IMR-90 (cell line): ENCODE results near the gene OTUB2. TPM values are rescaled to one million over a fixed set of nuclear protein-coding genes. Genes with fewer than 3 reads are reported as not detected.
A peak's percentile ranks its signal among the peaks of the same experiment; 100 is the strongest.

Experiments used
- ATAC-seq: fragments of 200-7000 bp; cut with Tn5 transposase; 2 replicates; pipeline ENCODE4 v1.9.1; 2020; ENCODE audit warnings: low read depth, mild to moderate bottlenecking, moderate library complexity
- BruUV-seq: library from RNA; stranded (reverse); fragments of 400-500 nt; replicated peaks from 2 replicates; lab custom pipeline; 2021; lab: Mats Ljungman, UMichigan
- CTCF ChIA-PET: fragments of 300-600 bp; formaldehyde crosslinking; extraction: SDS; loops from one replicate; lab custom pipeline; 2021; ENCODE audit warnings: antibody characterized with exemption; lab: Yijun Ruan, JAX
- POLR2A ChIA-PET: fragments of 300-600 bp; sonication (Branson Sonifier 250); formaldehyde crosslinking; loops from one replicate; lab custom pipeline; 2022; ENCODE audit warnings: antibody characterized with exemption; ENCODE audit not compliant: unreplicated experiment; lab: Charles Lee
- DNase-seq: peaks from one replicate; pipeline ENCODE4 v3.0.0; 2013
- H2AFZ ChIP-seq: replicated peaks from 2 replicates; pipeline ENCODE3; 2013; ENCODE audit warnings: low read length, mild to moderate bottlenecking; ENCODE audit not compliant: poor library complexity
- H2AK5ac ChIP-seq: 2 replicates; pipeline ENCODE4 v1.6.1; 2013; ENCODE audit warnings: low read depth, low read length, inconsistent platforms
- H2AK9ac ChIP-seq: replicated peaks from 2 replicates; pipeline ENCODE3; 2013; ENCODE audit warnings: mild to moderate bottlenecking, low read depth, low read length, moderate library complexity; ENCODE audit not compliant: poor library complexity
- H2BK120ac ChIP-seq: 2 replicates; pipeline ENCODE4 v1.6.1; 2013; ENCODE audit warnings: low read depth, low read length, inconsistent platforms
- H2BK15ac ChIP-seq: 3 replicates; pipeline ENCODE4 v1.6.1; 2013; ENCODE audit warnings: low read depth, low read length, inconsistent platforms
- H2BK20ac ChIP-seq: 2 replicates; pipeline ENCODE4 v1.6.1; 2013; ENCODE audit warnings: low read depth, mild to moderate bottlenecking, inconsistent platforms, low read length, moderate library complexity
- H2BK5ac ChIP-seq: 2 replicates; pipeline ENCODE4 v1.6.1; 2013; ENCODE audit warnings: mild to moderate bottlenecking, low read depth, low read length, inconsistent platforms; ENCODE audit not compliant: poor library complexity, severe bottlenecking
- H3K14ac ChIP-seq: replicated peaks from 2 replicates; pipeline ENCODE4 v1.6.1; 2013; ENCODE audit warnings: low read depth, low read length, inconsistent platforms
- H3K18ac ChIP-seq: 2 replicates; pipeline ENCODE4 v1.6.1; 2013; ENCODE audit warnings: low read depth, low read length, control low read depth
- H3K23ac ChIP-seq: 2 replicates; pipeline ENCODE4 v1.6.1; 2013; ENCODE audit warnings: low read depth, low read length, inconsistent platforms
- H3K27ac ChIP-seq: 2 replicates; pipeline ENCODE4 v1.5.1; 2013; ENCODE audit warnings: mild to moderate bottlenecking, control low read depth, low read length; ENCODE audit not compliant: insufficient read depth
- H3K27me3 ChIP-seq: 2 replicates; pipeline ENCODE4 v1.6.1; 2013; ENCODE audit warnings: low read length; ENCODE audit not compliant: control insufficient read depth, insufficient read depth
- H3K36me3 ChIP-seq: 2 replicates; pipeline ENCODE4 v1.6.1; 2013; ENCODE audit warnings: low read length, mixed read lengths; ENCODE audit not compliant: control insufficient read depth, insufficient read depth
- H3K4ac ChIP-seq: 2 replicates; pipeline ENCODE4 v1.6.1; 2013; ENCODE audit warnings: low read depth, low read length, inconsistent platforms
- H3K4me1 ChIP-seq: 2 replicates; pipeline ENCODE4 v1.6.1; 2013; ENCODE audit warnings: low read length, mixed read lengths; ENCODE audit not compliant: control insufficient read depth, insufficient read depth
- H3K4me2 ChIP-seq: 2 replicates; pipeline ENCODE4 v1.6.1; 2013; ENCODE audit warnings: low read depth, mild to moderate bottlenecking, control low read depth, low read length, moderate library complexity
- H3K4me3 ChIP-seq: 2 replicates; pipeline ENCODE4 v1.5.1; 2013; ENCODE audit warnings: low read depth, mild to moderate bottlenecking, control low read depth, low read length, moderate library complexity; ENCODE audit not compliant: insufficient read depth
- H3K56ac ChIP-seq: 2 replicates; pipeline ENCODE4 v1.6.1; 2013; ENCODE audit warnings: low read length, inconsistent platforms; ENCODE audit not compliant: insufficient read depth; ENCODE audit errors: extremely low read depth
- H3K79me1 ChIP-seq, 2 experiments: 2 replicates each; pipeline ENCODE4 v1.6.1; 2013; ENCODE audit warnings: low read length in 2 of 2, inconsistent platforms in 1 of 2, low read depth in 1 of 2
- H3K9ac ChIP-seq: 2 replicates; pipeline ENCODE4 v1.6.1; 2013; ENCODE audit warnings: low read depth, low read length, control low read depth
- H3K9me1 ChIP-seq: 2 replicates; pipeline ENCODE4 v1.6.1; 2013; ENCODE audit warnings: low read length, inconsistent platforms; ENCODE audit not compliant: insufficient read depth
- H3K9me3 ChIP-seq: 2 replicates; pipeline ENCODE4 v1.6.1; 2013; ENCODE audit warnings: low read length; ENCODE audit not compliant: control insufficient read depth, insufficient read depth
- H4K20me1 ChIP-seq: 2 replicates; pipeline ENCODE4 v1.6.1; 2013; ENCODE audit warnings: low read length, inconsistent platforms; ENCODE audit not compliant: insufficient read depth
- H4K5ac ChIP-seq: 2 replicates; pipeline ENCODE4 v1.6.1; 2013; ENCODE audit warnings: mild to moderate bottlenecking, low read depth, low read length, control low read depth
- H4K8ac ChIP-seq, 2 experiments: 2 replicates each; pipeline ENCODE4 v1.6.1; 2013; ENCODE audit warnings: low read depth in 2 of 2, low read length in 2 of 2, control low read depth in 1 of 2, inconsistent platforms in 1 of 2
- H4K91ac ChIP-seq: 2 replicates; pipeline ENCODE4 v1.6.1; 2013; ENCODE audit warnings: low read depth, low read length, inconsistent platforms; ENCODE audit not compliant: insufficient read depth
- BHLHE40 ChIP-seq: fragments of 150-350 bp; IDR thresholded peaks from 2 replicates; pipeline ENCODE4 v1.6.1; 2016; ENCODE audit warnings: mild to moderate bottlenecking, low read depth, low read length
- CEBPB ChIP-seq: IDR thresholded peaks from 2 replicates; pipeline ENCODE4 v1.6.1; 2012; ENCODE audit warnings: low read depth, low read length, improper control_type of control experiment
- CHD1 ChIP-seq: IDR thresholded peaks from 2 replicates; pipeline ENCODE4 v1.6.1; 2012; ENCODE audit warnings: low read depth, low read length, improper control_type of control experiment
- CTCF ChIP-seq: conservative IDR thresholded peaks from 2 replicates; pipeline ENCODE4 v1.5.1; 2012; ENCODE audit warnings: mild to moderate bottlenecking, low read depth, low read length, improper control_type of control experiment
- FOS ChIP-seq: fragments of 150-350 bp; IDR thresholded peaks from 2 replicates; pipeline ENCODE4 v1.6.1; 2016; ENCODE audit warnings: low read depth, low read length
- MAFK ChIP-seq: IDR thresholded peaks from 2 replicates; pipeline ENCODE4 v1.6.1; 2012; ENCODE audit warnings: low read depth, low read length, improper control_type of control experiment
- MAZ ChIP-seq: IDR thresholded peaks from 2 replicates; pipeline ENCODE4 v1.6.1; 2012; ENCODE audit warnings: low read depth, mild to moderate bottlenecking, low read length, improper control_type of control experiment, moderate library complexity, borderline replicate concordance
- MXI1 ChIP-seq: IDR thresholded peaks from 2 replicates; pipeline ENCODE4 v1.6.1; 2012; ENCODE audit warnings: low read depth, mild to moderate bottlenecking, low read length, moderate library complexity, borderline replicate concordance
- NFE2L2 ChIP-seq: fragments of 150-350 bp; IDR thresholded peaks from 2 replicates; pipeline ENCODE4 v1.6.1; 2016; ENCODE audit warnings: low read depth, mild to moderate bottlenecking, low read length
- POLR2A ChIP-seq: IDR thresholded peaks from 2 replicates; pipeline ENCODE4 v1.6.1; 2012; ENCODE audit warnings: mild to moderate bottlenecking, low read depth, low read length
- RAD21 ChIP-seq: IDR thresholded peaks from 2 replicates; pipeline ENCODE4 v1.6.1; 2012; ENCODE audit warnings: low read length, improper control_type of control experiment
- RCOR1 ChIP-seq: IDR thresholded peaks from 2 replicates; pipeline ENCODE4 v1.6.1; 2012; ENCODE audit warnings: mild to moderate bottlenecking, low read length, improper control_type of control experiment; ENCODE audit not compliant: insufficient replicate concordance
- RFX5 ChIP-seq: IDR thresholded peaks from 2 replicates; pipeline ENCODE4 v1.8.0; 2012; ENCODE audit warnings: low read depth, mild to moderate bottlenecking, low read length, moderate library complexity
- SMC3 ChIP-seq: fragments of 150-350 bp; IDR thresholded peaks from 2 replicates; pipeline ENCODE4 v1.6.1; 2016; ENCODE audit warnings: low read depth, mild to moderate bottlenecking, antibody characterized with exemption, low read length, moderate library complexity
- WGBS, 2 experiments: methylation state at CpG; one replicate each; pipeline versions ENCODE4 v1.1.5 to v1.1.7; 2013; ENCODE audit warnings: missing lambda C conversion rate in 2 of 2; ENCODE audit not compliant: insufficient read length in 1 of 2; ENCODE audit errors: extremely low coverage in 2 of 2; 5-methylcytosine and 5-hydroxymethylcytosine counted together
- dilution Hi-C: fragments of 300-500 bp; cut with HindIII; formaldehyde crosslinking; loops from one replicate; pipeline ENCODE4 v1.14.3; 2018; ENCODE audit warnings: low sequenced_read_pairs; ENCODE audit not compliant: unreplicated experiment
- in situ Hi-C: fragments of 300-500 bp; cut with MboI; formaldehyde crosslinking; loops from 3 replicates; pipeline ENCODE4 v1.14.3; 2019; ENCODE audit warnings: low sequenced_read_pairs, inconsistent platforms, mixed read lengths
- intact Hi-C: fragments of 100-400 bp; cut with micrococcal nuclease; formaldehyde crosslinking; loops from 2 replicates; pipeline ENCODE4 v1.10.0; 2022
- polyA plus RNA-seq, 3 experiments: library from polyadenylated mRNA; depleted of rRNA; stranded (reverse); fragments of >200 nt; gene quantifications; 2 replicates each; pipeline ENCODE4 v1.2.3, GENCODE V29; 2012; ENCODE audit warnings: low replicate concordance in 1 of 3
- total RNA-seq: library from RNA; depleted of rRNA; stranded (reverse); fragments of >200 nt; gene quantifications from 2 replicates; pipeline ENCODE4 v1.2.3, GENCODE V29; 2012
- TF ChIP-seq, protein P1 (sequence below): fragments of 150-350 bp; IDR thresholded peaks from 2 replicates; pipeline ENCODE4 v1.6.1; 2016; ENCODE audit warnings: low read depth, mild to moderate bottlenecking, low read length, moderate library complexity, borderline replicate concordance
- TF ChIP-seq, protein P2 (sequence below): fragments of 150-350 bp; IDR thresholded peaks from 2 replicates; pipeline ENCODE4 v1.6.1; 2017; ENCODE audit warnings: mild to moderate bottlenecking, antibody characterized with exemption, low read length, low read depth

Gene OTUB2
- total and polyA plus RNA-seq, 2 of the 4 experiments (the other 2 are of a cell fraction): 1.1 to 2.5 TPM

- Histone ChIP-seq H3K4me2 (no peak overlapping the region), H4K5ac (0 out of 2 replicates have a peak overlapping the region, but pooled peaks have one; percentile 8), H3K4me3 (no peak overlapping the region), H2BK15ac (no peak overlapping the region), H3K4me1 (peaks cover 20% of the 10 kb centered on the region), H3K9me3 (no peaks in the 10 kb centered on the region), H3K9me1 (peaks cover 20% of the 10 kb centered on the region), H3K36me3 (no peaks in the 10 kb centered on the region), H3K23ac (no peak overlapping the region), H2BK20ac (no peak overlapping the region), H3K14ac (no peak overlapping the region), H3K27ac (no peak overlapping the region), H3K4ac (no peak overlapping the region; the same call in 1 of the 2 replicates), H3K27me3 (peaks cover 5% of the 10 kb centered on the region; the same call in 1 of the 2 replicates), H2AK9ac (peak overlapping the region; percentile 40), H3K9ac (no peak overlapping the region), H4K8ac (no peak overlapping the region), H3K18ac (no peak overlapping the region), H2AK5ac (no peak overlapping the region), H4K20me1 (no peaks in the 10 kb centered on the region), H3K79me1 (no peaks in the 10 kb centered on the region), H2AFZ (no peak overlapping the region), H3K56ac (no peak overlapping the region), H2BK120ac (no peak overlapping the region), H4K91ac (no peak overlapping the region), H2BK5ac (no peak overlapping the region)
- dilution Hi-C loops (no loop called here), intact Hi-C loops (no loop called here), in situ Hi-C loops (no loop called here)
- CTCF ChIA-PET: interaction anchor here (3.2 kb wide), 1 partner anchor 48 kb away, joined by 14 read pairs; no protein-coding TSS in a partner anchor
- POLR2A ChIA-PET: no interaction called here
- TF ChIP-seq, protein P1, sequence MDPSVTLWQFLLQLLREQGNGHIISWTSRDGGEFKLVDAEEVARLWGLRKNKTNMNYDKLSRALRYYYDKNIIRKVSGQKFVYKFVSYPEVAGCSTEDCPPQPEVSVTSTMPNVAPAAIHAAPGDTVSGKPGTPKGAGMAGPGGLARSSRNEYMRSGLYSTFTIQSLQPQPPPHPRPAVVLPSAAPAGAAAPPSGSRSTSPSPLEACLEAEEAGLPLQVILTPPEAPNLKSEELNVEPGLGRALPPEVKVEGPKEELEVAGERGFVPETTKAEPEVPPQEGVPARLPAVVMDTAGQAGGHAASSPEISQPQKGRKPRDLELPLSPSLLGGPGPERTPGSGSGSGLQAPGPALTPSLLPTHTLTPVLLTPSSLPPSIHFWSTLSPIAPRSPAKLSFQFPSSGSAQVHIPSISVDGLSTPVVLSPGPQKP: no peak
- TF ChIP-seq BHLHE40 (no peak), RAD21 (no peak), CHD1 (no peak), FOS (no peak), POLR2A (no peak), CEBPB (no peak), CTCF (no peak), NFE2L2 (no peak), RFX5 (no peak), SMC3 (no peak), MAFK (no peak), MAZ (no peak), RCOR1 (no peak), MXI1 (no peak)
- TF ChIP-seq, protein P2, sequence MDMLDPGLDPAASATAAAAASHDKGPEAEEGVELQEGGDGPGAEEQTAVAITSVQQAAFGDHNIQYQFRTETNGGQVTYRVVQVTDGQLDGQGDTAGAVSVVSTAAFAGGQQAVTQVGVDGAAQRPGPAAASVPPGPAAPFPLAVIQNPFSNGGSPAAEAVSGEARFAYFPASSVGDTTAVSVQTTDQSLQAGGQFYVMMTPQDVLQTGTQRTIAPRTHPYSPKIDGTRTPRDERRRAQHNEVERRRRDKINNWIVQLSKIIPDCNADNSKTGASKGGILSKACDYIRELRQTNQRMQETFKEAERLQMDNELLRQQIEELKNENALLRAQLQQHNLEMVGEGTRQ: no peak
- WGBS, 2 experiments: 88% methylated on average over 5 of the region's 12 CpGs; no CpG with 5 or more reads in 1 of the 2 experiments
- BruUV-seq: no TSS peak
- DNase-seq (no peak), ATAC-seq (no peak)
These were observed 38.8 kb upstream of the OTUB2 start for GRCh38 chr14:93987376-93987775.
